GM15510 (cell line): ENCODE data around the gene SMG7.

ENCODE experiments used
- POLR2A ChIP-seq: IDR thresholded peaks from 3 replicates; pipeline ENCODE4 v1.6.1; 2011; ENCODE audit warnings: borderline replicate concordance; ENCODE audit not compliant: insufficient read length; ENCODE audit errors: extremely low read depth

Gene SMG7

DNA sequence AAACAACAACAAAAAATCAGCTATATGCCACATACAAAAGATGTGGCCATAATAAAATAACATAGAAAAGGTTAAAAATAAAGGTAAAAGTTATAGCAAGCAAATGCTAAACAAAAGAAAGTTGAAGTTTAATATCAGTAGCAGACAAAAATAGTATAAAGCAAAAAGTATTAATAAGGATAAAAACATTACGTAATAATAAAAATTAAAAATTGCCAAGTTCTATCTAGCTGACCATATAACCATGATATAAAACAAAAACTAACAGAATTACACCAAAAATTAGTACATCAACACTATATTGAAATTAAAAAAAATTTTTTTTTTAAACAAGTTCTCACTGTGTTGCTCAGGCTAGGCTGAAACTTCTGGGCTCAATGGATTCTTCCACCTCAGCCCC, 15.5 kb upstream of the SMG7 start:
- no peak for TF ChIP-seq POLR2A

- TF ChIP-seq POLR2A, result no peak
Measured at GRCh38 chr1:183457449-183457848, 14.8 kb upstream of the SMG7 start.

- no peak for TF ChIP-seq POLR2A
Measured at GRCh38 chr1:183460596-183460995, 11.7 kb upstream of the SMG7 start.

DNA sequence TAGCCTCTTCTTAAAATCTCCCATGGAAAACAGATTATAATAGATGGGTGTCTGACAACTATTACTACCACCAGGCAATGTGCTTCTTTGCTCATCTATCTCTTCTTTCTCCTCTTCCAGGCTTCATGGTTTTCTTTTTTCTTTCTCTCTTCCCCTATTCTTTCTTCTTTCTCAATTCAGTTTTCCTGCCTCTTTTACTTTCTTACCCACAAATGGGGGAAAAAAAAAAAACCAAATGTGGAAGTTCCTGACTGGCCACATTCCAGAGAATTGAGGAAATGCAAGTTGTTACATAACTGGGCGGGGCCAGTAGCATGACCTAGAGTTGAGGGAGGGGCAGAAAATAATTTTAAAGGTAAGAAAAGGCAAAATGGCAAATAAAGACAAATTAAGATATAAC, 10.9 kb upstream of the SMG7 start:
- no peak for TF ChIP-seq POLR2A

DNA sequence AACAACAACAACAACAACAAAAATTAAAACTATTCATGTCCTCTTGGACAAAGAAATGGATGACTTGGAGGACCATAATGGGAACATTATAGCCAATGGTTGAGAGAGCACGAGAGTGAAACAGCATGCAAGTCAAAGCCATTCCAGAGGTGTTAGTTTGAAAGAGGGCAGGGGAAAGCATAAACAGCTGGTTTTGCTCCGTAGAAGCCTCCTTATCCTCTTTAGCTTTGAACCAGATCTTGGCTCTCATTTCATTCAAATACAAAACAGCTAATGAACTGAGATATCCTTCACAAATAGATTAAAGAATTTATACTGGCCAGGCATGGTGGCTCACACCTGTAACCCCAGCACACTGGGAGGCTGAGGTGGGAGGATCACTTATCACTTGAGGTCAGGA, 8.7 kb upstream of the SMG7 start:
- no peak for TF ChIP-seq POLR2A

DNA sequence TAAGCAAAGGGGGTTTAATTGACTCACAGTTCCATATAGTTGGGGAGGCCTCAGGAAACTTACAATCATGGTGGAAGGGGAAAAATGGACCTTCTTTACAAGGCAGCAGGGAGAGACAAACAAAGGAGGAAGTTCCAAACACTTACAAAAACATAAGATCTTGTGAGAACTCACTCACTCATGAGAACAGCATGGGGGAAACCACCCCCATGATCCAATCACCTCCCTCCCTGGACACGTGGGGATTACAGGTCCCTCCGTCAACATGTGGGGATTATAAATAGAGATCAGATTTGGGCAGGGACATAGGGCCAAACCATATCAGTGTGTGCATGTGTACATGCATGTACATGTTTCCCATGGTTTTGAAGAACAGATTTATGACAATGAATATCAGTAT, 5.5 kb upstream of the SMG7 start:
- TF ChIP-seq POLR2A, result no peak

DNA sequence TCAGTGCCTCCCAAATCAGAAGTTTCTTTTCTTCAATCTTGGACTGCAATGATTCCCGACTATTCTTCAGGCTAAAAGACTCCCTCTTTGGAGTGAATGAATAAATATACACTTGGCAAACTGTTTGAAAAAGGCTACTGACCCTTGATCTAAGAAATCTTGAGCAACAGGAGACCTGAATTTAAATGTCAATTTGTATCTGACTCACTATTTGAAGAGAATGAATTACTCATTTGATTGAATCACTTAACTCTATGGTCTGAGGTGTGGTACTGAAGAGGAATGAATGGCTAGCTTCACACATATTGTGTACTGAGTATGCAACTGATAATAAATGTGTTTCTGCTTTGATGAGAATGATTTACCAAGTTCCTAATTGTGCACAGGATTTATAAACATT, 4.6 kb upstream of the SMG7 start:
- no peak for TF ChIP-seq POLR2A

DNA sequence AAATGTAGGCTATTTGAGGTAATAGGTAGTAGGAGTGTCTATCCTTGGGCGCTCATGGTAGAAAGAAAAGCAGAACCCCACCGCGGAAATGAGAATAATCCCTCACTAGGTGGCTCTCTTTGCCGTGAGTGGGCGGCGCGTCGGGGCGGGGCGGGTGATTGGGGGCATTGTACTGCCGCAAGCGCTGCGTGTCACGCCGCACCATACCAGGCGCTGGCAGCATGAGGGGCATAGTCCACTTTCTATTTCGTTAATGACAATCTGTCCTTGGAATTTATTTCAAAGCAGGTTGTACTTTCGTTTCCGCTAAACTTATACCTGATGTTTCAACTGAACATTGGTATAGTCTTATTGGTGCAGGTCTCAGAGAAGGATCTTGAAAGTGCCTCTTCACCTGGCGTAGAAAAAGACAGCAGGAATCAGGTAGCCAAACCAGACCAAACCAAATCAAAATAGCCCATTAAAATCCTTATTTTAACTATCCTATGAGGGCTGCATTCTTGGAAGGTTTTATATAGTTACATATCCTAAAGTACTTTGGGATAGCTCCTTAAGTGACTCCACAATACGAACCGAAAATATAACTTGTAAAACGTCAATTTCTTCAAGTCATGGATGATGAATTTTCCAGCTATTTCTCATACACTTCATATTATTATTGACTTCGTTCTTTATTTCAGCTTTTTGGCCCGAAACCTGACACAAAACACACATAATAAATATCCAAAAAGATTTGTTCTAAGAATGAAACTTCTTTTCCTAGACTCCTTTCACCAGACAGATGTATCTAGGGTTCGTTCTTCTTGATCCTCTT, 1.9 kb upstream of the SMG7 start:
- TF ChIP-seq POLR2A, result peak; percentile 51

DNA sequence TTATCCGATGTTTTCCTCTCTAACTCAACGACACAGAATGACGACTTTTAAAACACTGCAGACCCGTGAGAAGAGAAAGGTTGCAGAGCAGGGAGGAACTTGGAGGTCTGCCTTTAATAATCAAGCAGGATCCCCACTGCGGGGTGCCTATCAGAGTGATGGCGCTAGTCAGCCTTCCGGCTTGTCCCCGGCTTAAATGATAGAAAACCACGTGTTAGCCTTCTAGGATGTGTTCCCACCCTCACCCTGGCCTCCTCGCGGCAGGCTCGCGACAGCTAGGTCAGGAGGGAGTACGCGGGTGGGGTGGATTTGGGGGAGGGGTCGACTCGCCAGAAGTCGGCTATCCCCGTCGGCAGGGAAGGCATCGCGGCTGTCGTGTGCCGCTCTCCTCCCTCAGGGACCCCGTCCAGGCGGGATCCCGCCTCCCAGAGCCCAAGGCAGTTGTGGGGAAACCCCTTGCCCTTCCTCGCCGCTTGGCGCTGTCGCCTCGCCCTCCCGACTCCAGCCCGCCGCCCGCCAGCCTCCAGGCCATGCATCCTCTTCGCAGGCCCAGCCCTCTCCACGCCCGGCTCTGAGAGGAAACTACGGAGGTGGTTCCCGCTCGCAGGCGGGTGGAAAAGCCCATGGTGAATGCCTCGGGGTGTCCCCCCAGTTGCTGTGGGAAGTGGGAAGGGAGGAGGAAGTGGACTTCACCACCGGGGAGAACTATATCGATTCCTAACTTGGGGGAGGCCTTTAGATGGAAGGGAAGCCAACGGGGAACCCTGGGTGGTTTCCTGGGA, 1.1 kb upstream of the SMG7 start:
- TF ChIP-seq POLR2A, result peak; percentile 43

DNA sequence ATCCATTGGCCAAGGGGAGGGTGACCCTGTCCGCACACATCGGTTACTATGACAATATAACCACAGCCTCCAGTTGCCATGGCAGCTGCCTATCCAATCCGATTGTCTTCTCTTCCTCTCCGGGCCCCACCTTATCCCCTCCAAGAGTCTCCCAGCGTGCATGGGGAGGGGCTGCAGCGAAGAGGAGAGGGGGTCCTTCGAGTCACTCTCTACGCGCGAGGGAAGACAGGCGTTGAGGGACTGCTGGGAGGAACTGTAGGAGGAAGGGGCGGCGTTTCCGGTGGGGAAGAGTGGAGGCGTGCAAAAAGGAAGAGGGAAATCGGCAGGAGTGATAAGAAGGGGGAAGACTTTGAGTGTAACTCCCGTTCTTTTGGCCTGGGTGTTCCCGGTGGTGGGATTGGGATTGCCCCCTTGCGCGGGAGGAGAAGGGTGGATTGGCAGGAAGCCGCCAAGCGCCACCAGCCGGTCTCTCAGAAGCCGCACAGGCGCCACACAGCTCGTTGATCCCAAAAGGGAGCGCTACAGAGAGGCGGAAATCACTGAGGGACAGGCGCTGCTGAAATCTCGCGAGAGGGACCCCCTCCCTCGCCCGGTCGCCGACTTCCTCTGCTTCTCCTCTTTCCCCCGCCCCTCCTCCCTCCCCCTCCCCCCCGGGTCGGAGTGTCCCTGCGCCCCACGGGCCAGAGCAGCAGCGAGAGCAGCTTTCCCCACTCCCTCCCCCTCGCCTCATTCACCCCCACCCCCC, 384 bp upstream of the SMG7 start:
- peak; percentile 6 for TF ChIP-seq POLR2A

GRCh38 chr1:183473217-183473536, 878 bp downstream of the SMG7 start:
- no peak for TF ChIP-seq POLR2A

GRCh38 chr1:183476081-183476480, 3.8 kb downstream of the SMG7 start:
- no peak for TF ChIP-seq POLR2A

DNA sequence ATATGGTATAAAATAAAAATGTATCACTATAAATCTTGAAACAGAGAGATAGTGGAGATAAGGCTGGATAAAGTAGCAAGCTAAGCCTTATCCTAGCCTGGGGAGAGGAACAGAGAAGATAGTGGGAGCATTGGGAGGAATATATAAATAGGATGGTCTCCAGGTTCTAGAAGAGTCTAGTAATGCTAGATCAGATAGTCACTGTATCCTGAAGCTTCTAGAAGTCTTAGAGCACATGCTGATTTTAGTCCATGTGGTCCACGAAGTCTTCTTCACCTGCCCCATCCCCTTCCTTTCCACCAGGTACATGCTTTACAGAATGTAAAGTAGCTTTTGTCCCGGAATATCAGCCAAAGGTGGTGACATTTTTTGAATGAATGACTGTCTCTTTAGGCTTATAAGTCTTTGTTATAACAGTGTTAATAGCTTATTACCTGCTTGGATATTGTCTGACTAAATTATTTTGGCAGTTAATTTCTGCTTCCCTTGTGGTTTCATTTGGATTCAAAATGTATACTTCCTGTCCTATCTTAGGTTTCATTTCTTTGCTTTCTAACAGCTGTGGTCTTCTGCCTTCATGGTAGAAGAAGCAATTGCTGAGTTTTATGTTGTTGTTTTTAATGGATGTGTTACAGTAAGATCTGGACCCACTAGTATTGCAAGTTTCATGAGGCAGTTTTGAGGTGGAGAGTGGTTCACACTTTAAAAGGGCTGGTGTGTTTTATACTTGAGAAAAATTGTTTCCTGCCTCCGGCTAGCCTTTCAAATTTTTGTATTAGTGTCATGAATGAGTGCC, 5.9 kb downstream of the SMG7 start:
- no peak for TF ChIP-seq POLR2A

DNA sequence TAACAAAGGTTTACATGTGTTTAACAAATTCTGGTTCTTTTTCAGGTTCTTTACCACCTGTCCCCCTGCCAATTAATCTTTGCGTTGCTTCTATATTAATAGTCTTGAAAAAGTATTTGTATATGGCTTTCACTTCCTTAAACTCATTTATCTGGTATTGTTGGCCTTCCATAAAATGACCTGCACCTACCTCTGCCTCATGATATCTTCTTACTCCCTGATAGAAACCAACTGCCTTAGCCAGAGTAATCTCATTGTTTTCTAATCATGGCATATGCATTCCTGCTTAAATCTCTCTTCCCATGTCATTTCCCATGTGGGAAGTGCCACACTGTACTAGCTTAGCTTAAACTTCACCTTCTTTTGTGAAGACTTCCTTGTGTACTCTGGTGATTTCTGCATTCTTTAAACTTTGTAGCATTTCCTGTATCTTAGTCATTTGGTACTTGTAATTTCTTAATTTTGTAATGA, 8.7 kb downstream of the SMG7 start:
- no peak for TF ChIP-seq POLR2A
